ENCODE data around the gene SCIN.

GRCh38 chr7:12701433-12701832 is 130.9 kb downstream of the SCIN start:
- TF ChIP-seq PKNOX1 (IDR thresholded peaks at IDR 0.05) (no peak), SP1 (IDR thresholded peaks at IDR 0.05) (no peak), L3MBTL2 (conservative IDR thresholded peaks at IDR 0.05) (no peak), NFRKB (IDR thresholded peaks at IDR 0.05) (no peak), BHLHE40 (IDR thresholded peaks at IDR 0.05; ENCODE audit: borderline replicate concordance) (no peak), FOXM1 (IDR thresholded peaks at IDR 0.05; ENCODE audit: borderline replicate concordance) (no peak), ELF4 (IDR thresholded peaks at IDR 0.05) (no peak), ZNF384 (IDR thresholded peaks at IDR 0.05) (no peak), LEF1 (IDR thresholded peaks at IDR 0.05; ENCODE audit: borderline replicate concordance) (no peak), ARNT (IDR thresholded peaks at IDR 0.05) (no peak)

All from HEK293T (cell line).